ENCODE data around the gene TEX52. TPM values are rescaled to one million over a fixed set of nuclear protein-coding genes. Genes with fewer than 3 reads are reported as not detected.

The TEX52 gene
- not detected in 2 replicates for total RNA-seq (2014; rRNA removed; shearing (Covaris generic))

DNA sequence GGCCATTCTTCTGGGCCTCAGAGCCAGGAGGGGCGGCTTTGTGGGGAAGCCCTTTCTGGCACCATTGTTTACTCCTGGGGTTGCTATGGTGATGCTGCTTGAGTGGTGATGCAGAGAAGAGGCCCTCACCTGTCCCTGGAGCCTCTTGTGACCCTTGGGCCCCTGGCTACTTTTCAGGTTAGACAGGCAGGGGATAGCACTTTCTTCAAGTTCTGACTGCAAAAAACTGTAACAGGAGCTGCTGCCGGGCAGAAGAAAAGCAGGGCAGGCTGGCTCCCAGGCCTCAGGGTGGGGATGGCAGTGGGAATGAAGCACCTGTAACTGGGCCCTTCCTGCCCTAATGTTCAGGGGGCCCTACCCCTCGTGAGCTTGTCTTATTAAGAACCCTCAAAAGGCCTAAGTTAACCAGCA lies at the start of gene TEX52:
TEX52 (minus strand) TSS at position 19 of the 411 bp plus-strand sequence; CDS start at position 6, 13 bp downstream.
- Histone ChIP-seq H3K27me3 (replicated peaks) (no peaks in the 10 kb centered on the region), H3K4me3 (no peak within 1 kb of the TSS), H3K27ac (no peak within 1 kb of the TSS), H3K36me3 (peaks cover 46% of the 10 kb centered on the region), H3K4me1 (replicated peaks) (peaks cover 7% of the 10 kb centered on the region; the same call in 1 of the 2 replicates), H3K9me3 (replicated peaks) (no peaks in the 10 kb centered on the region)
- DNase-seq (ENCODE audit: low read depth in 1 of 2, low spot score in 2 of 2) = no peak

DNA sequence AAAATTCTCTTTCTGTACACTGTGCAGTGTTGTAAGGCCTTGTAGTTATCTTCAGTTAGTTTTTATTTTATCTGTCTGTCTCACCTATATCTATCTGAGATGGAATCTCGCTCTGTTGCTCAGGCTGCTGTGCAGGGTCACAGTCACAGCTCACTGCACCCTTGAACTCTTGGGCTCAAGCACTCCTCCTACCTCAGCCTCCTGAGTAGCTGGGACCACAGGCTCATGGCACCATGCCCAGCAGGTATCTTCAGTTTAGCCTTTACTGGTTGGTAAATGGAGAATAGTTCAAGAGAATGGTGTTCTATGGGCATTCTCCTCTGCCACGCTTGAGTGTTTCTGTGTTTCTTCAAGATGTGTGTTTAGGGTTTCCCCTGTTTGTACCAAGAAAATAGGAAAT lies 47.4 kb upstream of the TEX52 start:
- Histone ChIP-seq H3K4me3 (no peak overlapping the region), H3K36me3 (no peaks in the 10 kb centered on the region), H3K27ac (no peak overlapping the region), H3K9me3 (replicated peaks) (no peaks in the 10 kb centered on the region), H3K27me3 (replicated peaks) (no peaks in the 10 kb centered on the region), H3K4me1 (replicated peaks) (no peaks in the 10 kb centered on the region)
- no peak for DNase-seq (ENCODE audit: low read depth in 1 of 2, low spot score in 2 of 2)

DNA sequence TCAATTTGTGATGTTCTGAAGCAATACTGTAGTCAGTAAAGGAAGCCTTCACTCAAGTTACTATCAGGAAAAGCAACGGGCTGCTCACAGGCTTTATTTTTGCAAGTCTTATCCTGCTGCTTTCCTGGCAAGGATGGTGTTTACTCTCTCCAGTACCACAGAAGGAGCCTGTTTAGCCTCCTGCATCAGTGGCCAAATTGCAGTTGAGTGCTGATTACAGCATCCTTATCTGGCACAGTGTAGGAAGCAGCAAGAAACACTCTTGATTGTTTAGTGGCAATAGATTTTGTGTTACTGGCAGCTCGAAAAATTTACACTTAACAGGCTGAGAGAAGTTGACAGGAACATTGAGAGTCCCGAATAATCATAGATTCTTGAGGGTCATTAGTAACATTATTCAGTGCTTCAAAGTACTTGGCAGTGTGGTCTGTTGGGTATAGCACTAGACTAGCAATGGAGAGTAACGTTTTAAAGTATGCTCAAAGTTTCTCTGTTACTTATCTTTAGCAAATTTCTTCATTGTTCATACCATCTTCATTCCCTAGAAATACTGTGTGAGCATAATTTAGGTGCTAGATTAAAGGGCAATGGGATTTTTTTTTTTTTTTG lies 45.5 kb upstream of the TEX52 start:
- H3K27ac ChIP-seq = no peak overlapping the region
- no peaks in the 10 kb centered on the region for H3K4me1 ChIP-seq (replicated peaks)
- no peaks in the 10 kb centered on the region for H3K27me3 ChIP-seq (replicated peaks)
- H3K4me3 ChIP-seq = no peak overlapping the region
- DNase-seq (ENCODE audit: low read depth in 1 of 2, low spot score in 2 of 2) = no peak
- peaks cover 3% of the 10 kb centered on the region; the same call in 1 of the 2 replicates for H3K36me3 ChIP-seq
- no peaks in the 10 kb centered on the region for H3K9me3 ChIP-seq (replicated peaks)

DNA sequence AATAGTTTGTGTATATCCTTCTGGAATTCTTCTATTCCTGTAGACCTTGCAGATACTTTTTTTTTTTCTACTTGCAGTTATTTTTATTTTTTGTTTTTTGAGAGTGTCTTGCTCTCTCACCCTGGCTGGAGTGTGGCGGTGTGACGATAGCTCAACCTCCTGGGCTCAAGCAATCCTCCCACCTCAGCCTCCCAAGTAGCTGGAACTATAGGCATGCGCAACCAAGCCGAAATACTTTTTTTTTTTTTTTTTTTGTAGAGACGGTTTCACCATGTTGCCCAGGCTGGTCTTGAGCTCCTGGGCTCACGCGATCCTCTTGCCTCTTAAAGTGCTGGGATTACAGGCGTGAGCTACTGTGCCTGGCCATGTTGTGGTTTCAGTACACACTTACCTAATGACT lies 43.8 kb upstream of the TEX52 start:
- DNase-seq (ENCODE audit: low read depth in 1 of 2, low spot score in 2 of 2) = no peak

DNA sequence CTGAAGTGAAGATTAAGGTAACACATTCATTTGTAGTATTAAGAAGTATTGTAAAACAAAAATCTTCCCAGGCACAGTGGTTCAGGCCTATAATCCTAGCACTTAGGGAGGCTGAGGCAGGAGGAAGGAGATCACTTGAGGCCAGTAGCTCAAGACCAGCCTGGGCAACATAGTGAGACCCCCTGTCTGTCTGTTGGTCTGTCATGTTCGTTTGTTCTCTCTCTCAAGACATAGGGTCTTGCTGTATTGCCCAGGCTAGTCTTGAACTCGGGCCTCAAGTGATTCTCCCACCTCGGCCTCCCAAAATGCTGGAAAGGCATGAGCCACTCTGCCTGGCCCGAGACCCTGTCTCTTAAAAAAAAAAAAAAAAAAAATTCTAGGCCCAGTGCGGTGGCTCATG lies 40.6 kb upstream of the TEX52 start:
- no peak for DNase-seq (ENCODE audit: low read depth in 1 of 2, low spot score in 2 of 2)
- Histone ChIP-seq H3K4me1 (replicated peaks) (peaks cover 21% of the 10 kb centered on the region), H3K9me3 (replicated peaks) (no peaks in the 10 kb centered on the region), H3K27ac (no peak overlapping the region), H3K4me3 (no peak overlapping the region), H3K27me3 (replicated peaks) (no peaks in the 10 kb centered on the region), H3K36me3 (peaks cover 10% of the 10 kb centered on the region)

More for the DNA sequence above, 43.8 kb upstream of the TEX52 start:
- Histone ChIP-seq H3K4me1 (replicated peaks) (peaks cover under 1% of the 10 kb centered on the region; the same call in 1 of the 2 replicates), H3K4me3 (no peak overlapping the region), H3K27ac (no peak overlapping the region), H3K27me3 (replicated peaks) (no peaks in the 10 kb centered on the region), H3K9me3 (replicated peaks) (no peaks in the 10 kb centered on the region), H3K36me3 (peaks cover 10% of the 10 kb centered on the region)

DNA sequence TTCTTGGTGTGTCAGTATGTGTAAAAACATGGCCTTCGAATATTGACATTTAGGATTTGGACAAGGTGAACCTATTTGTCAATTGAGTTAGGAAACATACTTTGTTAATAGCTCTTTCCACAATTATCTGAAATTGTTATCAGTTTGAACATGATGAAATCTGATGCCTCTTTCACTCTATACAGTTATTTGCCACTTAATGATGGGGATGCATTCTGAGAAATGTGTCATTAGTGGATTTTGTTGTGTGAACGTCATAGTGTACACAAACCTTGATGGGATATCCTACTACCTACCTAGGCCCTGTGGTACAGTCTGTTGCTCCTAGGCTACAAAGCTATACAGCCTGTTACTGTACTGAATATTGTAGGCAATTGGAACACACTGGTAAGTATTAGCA lies 38.7 kb upstream of the TEX52 start:
- peaks cover 28% of the 10 kb centered on the region for H3K4me1 ChIP-seq (replicated peaks)
- no peak overlapping the region for H3K4me3 ChIP-seq
- H3K36me3 ChIP-seq = peaks cover 13% of the 10 kb centered on the region
- H3K27me3 ChIP-seq (replicated peaks) = no peaks in the 10 kb centered on the region
- 0 out of 2 replicates have a peak overlapping the region, but pooled peaks have one; percentile 14 for H3K27ac ChIP-seq
- no peak for DNase-seq (ENCODE audit: low read depth in 1 of 2, low spot score in 2 of 2)
- no peaks in the 10 kb centered on the region for H3K9me3 ChIP-seq (replicated peaks)

DNA sequence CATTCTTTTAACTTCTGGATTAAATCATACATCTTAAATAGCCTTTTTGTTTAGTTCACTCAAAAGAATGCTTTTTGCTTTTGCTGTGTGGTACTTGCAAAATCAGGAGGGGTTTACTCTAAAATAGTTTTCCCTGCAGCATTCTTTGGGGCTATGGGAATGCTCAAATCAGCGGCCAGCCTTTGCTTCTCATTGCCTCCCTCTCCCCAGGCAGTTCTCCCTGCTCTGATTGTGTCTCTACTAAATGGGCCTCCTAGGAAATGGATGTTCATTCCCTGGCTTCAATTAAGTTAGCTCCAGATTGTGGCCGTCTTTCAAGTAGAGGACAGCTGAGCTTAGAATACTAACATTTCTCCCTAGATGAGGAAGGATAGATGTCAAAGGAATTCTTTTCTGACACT lies 38.2 kb upstream of the TEX52 start:
- H3K9me3 ChIP-seq (replicated peaks) = no peaks in the 10 kb centered on the region
- H3K27me3 ChIP-seq (replicated peaks) = no peaks in the 10 kb centered on the region
- H3K27ac ChIP-seq = 0 out of 2 replicates have a peak overlapping the region, but pooled peaks have one; percentile 14
- H3K4me3 ChIP-seq = no peak overlapping the region
- no peak for DNase-seq (ENCODE audit: low read depth in 1 of 2, low spot score in 2 of 2)
- H3K4me1 ChIP-seq (replicated peaks) = peaks cover 32% of the 10 kb centered on the region
- H3K36me3 ChIP-seq = peaks cover 13% of the 10 kb centered on the region

DNA sequence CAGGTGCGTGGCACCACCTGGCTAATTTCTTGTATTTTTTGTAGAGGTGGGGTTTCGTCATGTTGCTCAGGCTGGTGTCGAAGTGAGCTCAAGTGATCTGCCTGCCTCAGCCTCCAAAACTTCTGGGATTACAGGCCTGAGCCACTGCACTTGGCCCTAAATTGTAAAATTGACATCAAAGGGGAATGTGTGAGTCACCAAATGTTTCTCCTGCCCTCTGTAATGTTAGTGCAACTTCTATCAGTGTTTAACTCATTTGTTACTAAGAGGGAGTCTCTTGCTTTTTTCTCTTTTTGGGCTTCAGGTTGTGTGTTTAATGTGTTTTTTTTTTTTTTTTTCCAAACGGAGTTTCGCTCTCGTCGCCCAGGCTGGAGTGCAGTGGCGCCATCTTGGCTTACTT lies 36.2 kb upstream of the TEX52 start:
- peak; percentile 64 to 73 for DNase-seq (ENCODE audit: low read depth in 1 of 2, low spot score in 2 of 2)
- Histone ChIP-seq H3K27ac (peak overlapping the region; percentile 60), H3K9me3 (replicated peaks) (no peaks in the 10 kb centered on the region), H3K36me3 (peaks cover 26% of the 10 kb centered on the region), H3K4me3 (no peak overlapping the region), H3K27me3 (replicated peaks) (no peaks in the 10 kb centered on the region), H3K4me1 (replicated peaks) (peaks cover 33% of the 10 kb centered on the region)

DNA sequence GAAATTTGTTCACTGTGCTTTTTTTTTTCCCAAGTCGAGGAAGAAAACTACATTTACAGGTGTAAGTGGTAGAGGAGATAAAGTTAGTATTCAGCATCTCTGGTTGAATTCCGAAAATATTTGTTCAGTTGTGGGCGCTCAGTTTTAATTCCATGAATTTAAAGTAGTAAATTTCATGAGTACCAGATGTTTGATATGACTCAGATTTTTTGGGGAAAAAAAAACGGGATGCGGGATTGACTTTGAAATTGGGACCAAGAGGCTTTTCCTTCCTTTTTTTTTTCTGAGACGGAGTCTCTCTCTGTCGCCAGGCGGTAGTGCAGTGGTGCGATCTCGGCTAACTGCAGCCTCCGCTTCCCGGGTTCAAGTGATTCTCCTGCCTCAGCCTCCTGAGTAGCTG lies 35.4 kb upstream of the TEX52 start:
- H3K4me1 ChIP-seq (replicated peaks) = peaks cover 33% of the 10 kb centered on the region
- no peak overlapping the region for H3K4me3 ChIP-seq
- H3K36me3 ChIP-seq = peaks cover 28% of the 10 kb centered on the region
- H3K27ac ChIP-seq = peak overlapping the region; percentile 60
- no peaks in the 10 kb centered on the region for H3K27me3 ChIP-seq (replicated peaks)
- no peak for DNase-seq (ENCODE audit: low read depth in 1 of 2, low spot score in 2 of 2)
- H3K9me3 ChIP-seq (replicated peaks) = no peaks in the 10 kb centered on the region

DNA sequence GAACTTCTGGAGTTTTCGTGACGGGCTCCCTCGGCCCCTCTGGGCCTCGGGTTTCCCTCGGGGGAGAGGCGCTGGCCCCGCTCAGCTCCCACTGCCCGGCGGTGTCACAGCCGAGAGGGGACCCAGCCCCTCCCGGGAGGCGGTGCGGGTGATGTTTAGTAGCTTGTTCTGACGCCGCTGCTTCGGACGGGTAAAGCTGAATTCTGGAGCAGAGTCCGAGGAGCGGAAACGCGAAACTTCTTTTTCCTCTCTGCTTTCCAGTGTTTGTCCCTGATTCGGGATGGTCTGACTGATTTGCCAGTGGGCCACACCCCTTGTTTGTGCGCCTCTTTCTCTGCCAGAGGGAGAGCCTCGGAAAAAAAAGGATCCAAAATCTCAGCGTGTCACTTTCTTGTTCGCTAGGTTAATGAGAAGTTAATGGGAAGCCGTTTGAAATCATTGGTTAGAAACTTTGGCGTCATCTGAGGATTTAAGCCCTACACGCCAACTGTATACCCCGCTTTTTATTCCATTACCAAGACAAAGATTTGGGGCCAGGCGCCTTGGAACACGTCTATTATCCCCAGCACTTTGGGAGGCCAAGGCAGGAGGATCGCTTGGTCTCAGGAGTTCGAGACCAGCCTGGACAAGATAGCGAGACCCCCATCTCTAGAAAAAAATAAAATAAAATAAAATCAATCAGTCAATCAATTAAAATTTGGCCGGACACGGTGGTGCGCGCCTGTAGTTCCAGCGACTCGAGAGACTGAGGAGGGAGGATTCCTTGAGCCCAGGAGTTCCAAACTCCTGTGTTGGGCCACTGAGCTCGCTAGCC lies 34.6 kb upstream of the TEX52 start:
- H3K36me3 ChIP-seq = peaks cover 29% of the 10 kb centered on the region
- peaks cover 33% of the 10 kb centered on the region for H3K4me1 ChIP-seq (replicated peaks)
- H3K27ac ChIP-seq = peak overlapping the region; percentile 55
- peak overlapping the region; percentile 68 for H3K4me3 ChIP-seq
- H3K27me3 ChIP-seq (replicated peaks) = no peaks in the 10 kb centered on the region
- H3K9me3 ChIP-seq (replicated peaks) = no peaks in the 10 kb centered on the region
- peak in 1 of 2 experiments; percentile 72 for DNase-seq (ENCODE audit: low read depth in 1 of 2, low spot score in 2 of 2)

DNA sequence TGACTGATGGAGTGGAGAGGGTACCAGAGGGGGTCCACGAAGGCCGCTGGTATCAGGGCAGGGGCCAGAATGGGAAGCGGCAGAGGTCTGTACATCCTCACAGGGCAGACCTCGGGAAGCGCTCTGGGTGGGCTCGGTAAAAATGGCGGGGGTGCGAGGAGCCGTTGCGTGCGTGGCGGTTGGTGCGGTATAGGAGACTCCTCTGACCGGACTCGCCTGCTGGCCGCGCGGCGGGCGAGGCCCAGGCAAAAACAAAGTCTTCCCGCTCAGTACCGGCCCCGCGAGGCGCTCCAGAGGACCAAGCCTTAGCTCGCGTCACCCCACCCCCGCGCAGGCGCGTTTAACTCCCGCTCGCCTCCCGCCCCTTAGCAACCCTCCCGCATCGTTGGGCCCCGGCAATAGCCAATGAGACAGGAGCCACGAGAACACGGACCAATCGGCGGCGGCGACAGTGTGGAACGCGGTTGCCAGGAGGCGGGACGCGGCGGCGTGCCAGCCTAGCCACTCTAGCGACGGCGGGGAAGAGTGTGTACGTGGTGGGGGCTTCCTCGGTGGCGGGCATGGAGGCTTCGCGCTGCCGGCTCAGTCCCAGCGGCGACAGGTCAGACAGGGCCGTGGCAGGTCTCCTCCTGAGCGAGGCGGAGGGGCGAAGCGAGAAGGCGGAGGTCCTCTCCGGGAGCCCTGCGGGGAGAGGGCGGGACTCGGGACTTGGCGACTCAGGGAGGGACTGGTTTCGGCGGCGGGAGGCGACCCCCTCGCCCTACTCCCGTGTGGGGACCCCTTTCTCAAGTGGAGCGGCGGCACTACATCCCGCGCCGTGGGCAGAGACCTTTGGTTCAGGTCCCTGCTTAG lies 33.8 kb upstream of the TEX52 start, which contains the start of gene TULP3:
TULP3 (plus strand) TSS at position 504 of the 852 bp plus-strand sequence; CDS start at position 561, 57 bp downstream.
- H3K27ac ChIP-seq = peak within 1 kb of the TSS; percentile 55
- peak; percentile 98 to 99 for DNase-seq (ENCODE audit: low read depth in 1 of 2, low spot score in 2 of 2)
- peaks cover 37% of the 10 kb centered on the region for H3K36me3 ChIP-seq
- no peaks in the 10 kb centered on the region for H3K9me3 ChIP-seq (replicated peaks)
- H3K4me3 ChIP-seq = peak within 1 kb of the TSS; percentile 68
- H3K4me1 ChIP-seq (replicated peaks) = peaks cover 33% of the 10 kb centered on the region
- H3K27me3 ChIP-seq (replicated peaks) = no peaks in the 10 kb centered on the region

DNA sequence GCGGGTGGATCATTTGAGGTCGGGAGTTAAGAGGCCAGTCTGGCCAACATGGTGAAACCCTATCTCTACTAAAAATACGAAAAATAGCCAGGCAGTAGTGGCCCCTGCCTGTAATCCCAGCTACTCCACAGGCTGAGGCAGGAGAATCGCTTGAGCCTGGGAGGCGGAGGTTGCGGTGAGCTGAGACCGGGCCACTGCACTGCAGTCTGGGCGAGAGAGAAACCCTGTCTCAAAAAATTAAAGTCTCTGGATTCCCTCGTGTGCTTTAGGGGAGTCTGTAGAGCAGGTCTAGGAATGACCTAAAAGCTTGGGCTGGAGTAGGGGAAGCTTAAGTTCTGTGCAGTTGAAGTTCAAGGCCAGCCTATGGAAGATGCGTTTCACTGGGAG lies 33.2 kb upstream of the TEX52 start:
- no peaks in the 10 kb centered on the region for H3K9me3 ChIP-seq (replicated peaks)
- DNase-seq (ENCODE audit: low read depth in 1 of 2, low spot score in 2 of 2) = no peak
- H3K27me3 ChIP-seq (replicated peaks) = no peaks in the 10 kb centered on the region
- H3K4me1 ChIP-seq (replicated peaks) = peaks cover 26% of the 10 kb centered on the region
- peak overlapping the region; percentile 55 for H3K27ac ChIP-seq
- peaks cover 43% of the 10 kb centered on the region for H3K36me3 ChIP-seq
- peak overlapping the region; percentile 68 for H3K4me3 ChIP-seq

DNA sequence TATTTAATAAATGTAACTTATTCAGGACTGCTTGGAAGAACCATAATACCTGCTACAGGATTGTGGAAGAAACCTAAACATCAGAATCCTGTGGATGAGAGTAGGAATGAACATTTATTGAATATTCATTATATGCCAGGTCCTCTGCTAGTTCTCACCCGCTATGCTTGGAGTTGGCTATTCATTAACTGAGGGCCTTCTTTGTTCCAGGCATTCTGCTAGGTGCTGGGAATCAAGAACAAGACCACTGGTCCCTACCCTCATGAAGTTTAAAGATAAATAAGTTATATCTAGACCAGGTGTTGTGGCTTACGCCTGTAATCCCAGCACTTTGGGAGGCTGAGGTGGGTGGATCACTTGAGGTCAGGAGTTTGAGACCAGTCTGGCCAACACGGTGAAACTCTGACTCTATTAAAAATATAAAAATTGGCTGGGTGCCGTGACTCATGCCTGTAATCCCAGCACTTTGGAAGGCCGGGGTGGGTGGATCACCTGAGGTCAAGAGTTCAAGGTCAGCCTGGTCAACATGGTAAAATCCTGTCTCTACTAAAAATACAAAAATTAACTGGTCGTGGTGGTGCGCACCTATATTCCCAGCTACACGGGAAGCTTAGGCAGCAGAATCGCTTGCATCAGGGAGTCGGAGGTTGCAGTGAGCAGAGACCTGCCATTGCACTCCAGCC lies 30.1 kb upstream of the TEX52 start:
- H3K27ac ChIP-seq = no peak overlapping the region
- DNase-seq (ENCODE audit: low read depth in 1 of 2, low spot score in 2 of 2) = no peak
- peaks cover 7% of the 10 kb centered on the region for H3K4me1 ChIP-seq (replicated peaks)
- H3K9me3 ChIP-seq (replicated peaks) = no peaks in the 10 kb centered on the region
- no peaks in the 10 kb centered on the region for H3K27me3 ChIP-seq (replicated peaks)
- H3K36me3 ChIP-seq = peaks cover 47% of the 10 kb centered on the region
- H3K4me3 ChIP-seq = no peak overlapping the region
